ENCODE data around the gene AQP2. TPM values are rescaled to one million over a fixed set of nuclear protein-coding genes. Genes with fewer than 3 reads are reported as not detected.

Gene AQP2
- total and polyA plus RNA-seq, 4 donors: not detected

GRCh38 chr12:49976557-49976956, 26.0 kb downstream of the AQP2 start:
- 80 to 83% methylated on average over 2 of the region's 2 CpGs for WGBS, 2 donors
- H3K9me3 ChIP-seq (ENCODE audit: control insufficient read depth in 4 of 4, insufficient read depth in 3 of 4, low read length in 3 of 4): no peaks in the 10 kb centered on the region
- H3K27ac ChIP-seq (ENCODE audit: low read depth in 1 of 2, low read length in 1 of 2): no peak overlapping the region

GRCh38 chr12:49978125-49978524, 27.6 kb downstream of the AQP2 start:
- 85 to 87% methylated on average over 4 of the region's 4 CpGs for WGBS, 2 donors
- no peaks in the 10 kb centered on the region for H3K36me3 ChIP-seq (ENCODE audit: control insufficient read depth in 4 of 4, insufficient read depth in 4 of 4, low read length in 4 of 4)

More at GRCh38 chr12:49976557-49976956, 26.0 kb downstream of the AQP2 start:
- no peak for TF ChIP-seq CTCF (IDR thresholded peaks at IDR 0.05; ENCODE audit: control extremely low read depth, extremely low read depth)
- H3K4me3 ChIP-seq: no peak overlapping the region
- ATAC-seq (ENCODE audit: insufficient read depth, low FRiP score) (no peak), DNase-seq (no peak)
- H3K36me3 ChIP-seq (ENCODE audit: control insufficient read depth in 4 of 4, insufficient read depth in 4 of 4, low read length in 4 of 4): no peaks in the 10 kb centered on the region
- peaks cover 0 to 2% (median 0%) of the 10 kb centered on the region in 3 donors for H3K27me3 ChIP-seq (ENCODE audit: control insufficient read depth in 3 of 3, insufficient read depth in 3 of 3, low read length in 2 of 3)
- H3K4me1 ChIP-seq (ENCODE audit: control insufficient read depth in 5 of 5, insufficient read depth in 5 of 5, low read length in 5 of 5): peaks cover 0 to 10% (median 0%) of the 10 kb centered on the region in 5 donors
- no peak overlapping the region for H3K9ac ChIP-seq (ENCODE audit: insufficient read depth in 1 of 2, low read length in 2 of 2)

GRCh38 chr12:49979016-49979586, 28.6 kb downstream of the AQP2 start:
- no peak overlapping the region for H3K4me3 ChIP-seq
- no peak for TF ChIP-seq CTCF (IDR thresholded peaks at IDR 0.05; ENCODE audit: control extremely low read depth, extremely low read depth)
- no peaks in the 10 kb centered on the region for H3K9me3 ChIP-seq (ENCODE audit: control insufficient read depth in 4 of 4, insufficient read depth in 3 of 4, low read length in 3 of 4)
- DNase-seq (no peak), ATAC-seq (ENCODE audit: insufficient read depth, low FRiP score) (no peak)
- WGBS, 2 donors: 90 to 92% methylated on average over 10 of the region's 10 CpGs
- H3K27ac ChIP-seq (ENCODE audit: low read depth in 1 of 2, low read length in 1 of 2): no peak overlapping the region
- H3K27me3 ChIP-seq (ENCODE audit: control insufficient read depth in 3 of 3, insufficient read depth in 3 of 3, low read length in 2 of 3): no peaks in the 10 kb centered on the region
- H3K9ac ChIP-seq (ENCODE audit: insufficient read depth in 1 of 2, low read length in 2 of 2): no peak overlapping the region
- no peaks in the 10 kb centered on the region for H3K36me3 ChIP-seq (ENCODE audit: control insufficient read depth in 4 of 4, insufficient read depth in 4 of 4, low read length in 4 of 4)
- H3K4me1 ChIP-seq (ENCODE audit: control insufficient read depth in 5 of 5, insufficient read depth in 5 of 5, low read length in 5 of 5): peaks cover 2 to 18% (median 4%) of the 10 kb centered on the region in 5 donors

More at GRCh38 chr12:49978125-49978524, 27.6 kb downstream of the AQP2 start:
- ATAC-seq (ENCODE audit: insufficient read depth, low FRiP score): no peak
- no peak overlapping the region for H3K9ac ChIP-seq (ENCODE audit: insufficient read depth in 1 of 2, low read length in 2 of 2)
- peaks cover 0 to 10% (median 0%) of the 10 kb centered on the region in 5 donors for H3K4me1 ChIP-seq (ENCODE audit: control insufficient read depth in 5 of 5, insufficient read depth in 5 of 5, low read length in 5 of 5)
- DNase-seq: no peak
- no peak for TF ChIP-seq CTCF (IDR thresholded peaks at IDR 0.05; ENCODE audit: control extremely low read depth, extremely low read depth)
- no peak overlapping the region for H3K27ac ChIP-seq (ENCODE audit: low read depth in 1 of 2, low read length in 1 of 2)
- H3K27me3 ChIP-seq (ENCODE audit: control insufficient read depth in 3 of 3, insufficient read depth in 3 of 3, low read length in 2 of 3): no peaks in the 10 kb centered on the region
- H3K9me3 ChIP-seq (ENCODE audit: control insufficient read depth in 4 of 4, insufficient read depth in 3 of 4, low read length in 3 of 4): no peaks in the 10 kb centered on the region
- H3K4me3 ChIP-seq: no peak overlapping the region

- Histone ChIP-seq H3K9me3 (ENCODE audit: control insufficient read depth in 4 of 4, insufficient read depth in 3 of 4, low read length in 3 of 4) (no peaks in the 10 kb centered on the region), H3K4me3 (no peak overlapping the region), H3K27ac (ENCODE audit: low read depth in 1 of 2, low read length in 1 of 2) (no peak overlapping the region), H3K4me1 (ENCODE audit: control insufficient read depth in 5 of 5, insufficient read depth in 5 of 5, low read length in 5 of 5) (peaks cover 4 to 18% (median 7%) of the 10 kb centered on the region in 5 donors), H3K36me3 (ENCODE audit: control insufficient read depth in 4 of 4, insufficient read depth in 4 of 4, low read length in 4 of 4) (no peaks in the 10 kb centered on the region), H3K27me3 (ENCODE audit: control insufficient read depth in 3 of 3, insufficient read depth in 3 of 3, low read length in 2 of 3) (no peaks in the 10 kb centered on the region), H3K9ac (ENCODE audit: insufficient read depth in 1 of 2, low read length in 2 of 2) (no peak overlapping the region)
- DNase-seq: no peak
- no peak for ATAC-seq (ENCODE audit: insufficient read depth, low FRiP score)
- TF ChIP-seq CTCF (IDR thresholded peaks at IDR 0.05; ENCODE audit: control extremely low read depth, extremely low read depth): no peak
- 76 to 78% methylated on average over 3 of the region's 3 CpGs for WGBS, 2 donors
These were observed 29.3 kb downstream of the AQP2 start for GRCh38 chr12:49979791-49980190.

All from lung (tissue), 12 donors.